ENCODE data around the gene KRTAP4-11. TPM values are rescaled to one million over a fixed set of nuclear protein-coding genes. Genes with fewer than 3 reads are reported as not detected.
"Not testable (repeated sequence)": the region's sequence is repeated elsewhere in the genome, so short reads cannot be mapped to it uniquely, and the experiment has no call there.

KRTAP4-11 gene
- total RNA-seq, 1 donor from 2014 or later, result not detected

GRCh38 chr17:41141361-41141760 lies 23.2 kb upstream of the KRTAP4-11 start:
- TF ChIP-seq, protein P1, sequence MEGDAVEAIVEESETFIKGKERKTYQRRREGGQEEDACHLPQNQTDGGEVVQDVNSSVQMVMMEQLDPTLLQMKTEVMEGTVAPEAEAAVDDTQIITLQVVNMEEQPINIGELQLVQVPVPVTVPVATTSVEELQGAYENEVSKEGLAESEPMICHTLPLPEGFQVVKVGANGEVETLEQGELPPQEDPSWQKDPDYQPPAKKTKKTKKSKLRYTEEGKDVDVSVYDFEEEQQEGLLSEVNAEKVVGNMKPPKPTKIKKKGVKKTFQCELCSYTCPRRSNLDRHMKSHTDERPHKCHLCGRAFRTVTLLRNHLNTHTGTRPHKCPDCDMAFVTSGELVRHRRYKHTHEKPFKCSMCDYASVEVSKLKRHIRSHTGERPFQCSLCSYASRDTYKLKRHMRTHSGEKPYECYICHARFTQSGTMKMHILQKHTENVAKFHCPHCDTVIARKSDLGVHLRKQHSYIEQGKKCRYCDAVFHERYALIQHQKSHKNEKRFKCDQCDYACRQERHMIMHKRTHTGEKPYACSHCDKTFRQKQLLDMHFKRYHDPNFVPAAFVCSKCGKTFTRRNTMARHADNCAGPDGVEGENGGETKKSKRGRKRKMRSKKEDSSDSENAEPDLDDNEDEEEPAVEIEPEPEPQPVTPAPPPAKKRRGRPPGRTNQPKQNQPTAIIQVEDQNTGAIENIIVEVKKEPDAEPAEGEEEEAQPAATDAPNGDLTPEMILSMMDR (IDR thresholded peaks at IDR 0.05), result no peak
- intact Hi-C loops (cut with DNase I), result no loop called here
- DNase-seq (ENCODE audit: low spot score in 2 of 2), result no peak
- Histone ChIP-seq H3K27me3 (no peaks in the 10 kb centered on the region), H3K4me3 (no peak overlapping the region), H3K36me3 (no peaks in the 10 kb centered on the region), H3K27ac (no peak overlapping the region), H3K9me3 (peaks cover 3% of the 10 kb centered on the region in 2 donors), H3K4me1 (no peaks in the 10 kb centered on the region)

GRCh38 chr17:41140360-41141131 lies 22.4 kb upstream of the KRTAP4-11 start, which contains the start of gene KRTAP4-6:
TSS of gene KRTAP4-6 (minus strand) at chr17:41140544. CDS start at chr17:41140487, 57 bp downstream.
- Histone ChIP-seq H3K27me3 (no peaks in the 10 kb centered on the region), H3K36me3 (no peaks in the 10 kb centered on the region), H3K4me1 (no peaks in the 10 kb centered on the region), H3K27ac (no peak within 1 kb of the TSS), H3K9me3 (peaks cover 3% of the 10 kb centered on the region in 2 donors), H3K4me3 (no peak within 1 kb of the TSS)
- DNase-seq (ENCODE audit: low spot score in 2 of 2), result no peak
- TF ChIP-seq, protein P1 (IDR thresholded peaks at IDR 0.05), result no peak
- intact Hi-C loops (cut with DNase I), result no loop called here

DNA sequence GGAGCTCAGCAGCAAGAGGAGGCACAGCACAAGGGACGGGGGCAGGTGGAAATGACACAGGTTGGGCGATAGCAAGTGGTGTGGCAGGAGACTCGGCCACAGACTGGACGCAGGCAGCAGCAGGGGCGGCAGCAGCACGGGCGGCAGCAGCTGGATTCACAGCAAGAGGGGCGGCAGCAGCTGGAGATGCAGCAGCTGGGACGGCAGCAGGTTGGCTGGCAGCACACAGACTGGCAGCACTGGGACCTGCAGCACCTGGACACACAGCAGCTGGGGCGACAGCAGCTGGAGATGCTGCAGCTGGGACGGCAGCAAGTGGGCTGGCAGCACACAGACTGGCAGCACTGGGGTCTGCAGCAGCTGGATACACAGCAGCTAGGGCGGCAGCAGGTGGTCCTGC lies 21.7 kb upstream of the KRTAP4-11 start:
- H3K9me3 ChIP-seq; H3K27ac ChIP-seq; H3K27me3 ChIP-seq; DNase-seq (ENCODE audit: low spot score in 2 of 2); H3K4me1 ChIP-seq; intact Hi-C loops (cut with DNase I); H3K36me3 ChIP-seq; H3K4me3 ChIP-seq: not testable (repeated sequence)

- H3K4me1 ChIP-seq, result no peaks in the 10 kb centered on the region
- DNase-seq (ENCODE audit: low spot score in 2 of 2), result no peak
- peaks cover 0 to 10% of the 10 kb centered on the region in 2 donors for H3K9me3 ChIP-seq
- no peaks in the 10 kb centered on the region for H3K36me3 ChIP-seq
- no peak overlapping the region for H3K4me3 ChIP-seq
- intact Hi-C loops (cut with DNase I), result no loop called here
- H3K27ac ChIP-seq, result no peak overlapping the region
- TF ChIP-seq, protein P1 (IDR thresholded peaks at IDR 0.05), result no peak
- H3K27me3 ChIP-seq, result no peaks in the 10 kb centered on the region
These were observed 15.9 kb upstream of the KRTAP4-11 start for GRCh38 chr17:41133880-41134735.

DNA sequence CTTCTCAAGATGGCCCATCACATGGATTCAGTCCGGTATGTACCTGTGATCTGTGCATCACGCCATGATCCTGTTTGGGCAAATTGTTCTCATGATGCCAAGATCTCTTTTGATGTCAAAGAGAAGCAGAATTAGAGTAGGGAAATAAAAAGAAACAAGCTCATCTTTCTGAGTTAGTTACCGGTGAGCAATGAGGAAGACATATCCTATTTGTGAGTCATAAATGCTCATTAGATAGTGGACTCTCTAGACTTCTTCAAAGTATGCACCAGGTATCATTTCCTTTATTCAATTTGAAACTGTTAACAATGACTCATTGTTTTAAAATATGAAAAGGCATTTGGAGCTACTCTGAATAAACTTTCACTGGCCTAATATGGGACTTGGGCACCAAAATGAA lies 13.8 kb upstream of the KRTAP4-11 start:
- TF ChIP-seq, protein P1 (IDR thresholded peaks at IDR 0.05), result no peak
- Histone ChIP-seq H3K4me1 (no peaks in the 10 kb centered on the region), H3K4me3 (no peak overlapping the region), H3K36me3 (no peaks in the 10 kb centered on the region), H3K27ac (no peak overlapping the region), H3K9me3 (peaks cover 0 to 7% of the 10 kb centered on the region in 2 donors), H3K27me3 (no peaks in the 10 kb centered on the region)
- intact Hi-C loops (cut with DNase I), result no loop called here
- no peak for DNase-seq (ENCODE audit: low spot score in 2 of 2)

DNA sequence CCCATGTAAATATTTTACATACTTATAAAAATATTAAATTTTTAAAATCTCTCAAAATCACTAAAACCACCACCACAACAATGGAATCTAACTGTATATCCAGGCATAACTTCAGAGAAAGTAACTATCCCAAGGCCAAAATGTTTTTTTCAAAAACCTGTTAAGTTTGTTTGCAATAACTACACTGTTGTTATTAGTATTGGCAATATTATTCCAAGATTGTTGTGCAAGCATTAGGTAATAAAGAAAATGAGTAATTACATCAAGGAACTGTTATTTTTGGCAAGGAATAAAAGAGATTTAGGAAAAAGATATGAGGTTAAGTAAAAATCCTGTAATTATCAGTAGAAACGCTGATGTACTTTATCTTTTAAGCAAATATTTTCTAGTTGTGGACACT lies 9.2 kb upstream of the KRTAP4-11 start:
- Histone ChIP-seq H3K27ac (no peak overlapping the region), H3K4me3 (no peak overlapping the region), H3K4me1 (no peaks in the 10 kb centered on the region), H3K36me3 (no peaks in the 10 kb centered on the region), H3K9me3 (peaks cover 0 to 7% of the 10 kb centered on the region in 2 donors), H3K27me3 (no peaks in the 10 kb centered on the region)
- TF ChIP-seq, protein P1 (IDR thresholded peaks at IDR 0.05), result no peak
- intact Hi-C loops (cut with DNase I), result no loop called here
- no peak for DNase-seq (ENCODE audit: low spot score in 2 of 2)
